Erythroblast (primary cell): ENCODE results near the gene SLC25A36.

ENCODE experiments used
- GATA1 ChIP-seq: IDR thresholded peaks from 2 replicates; pipeline ENCODE4 v1.6.1; 2011; ENCODE audit warnings: low read depth, mild to moderate bottlenecking, control low read depth, low read length, moderate library complexity
- POLR2A ChIP-seq: IDR thresholded peaks from 2 replicates; pipeline ENCODE4 v1.6.1; 2011; ENCODE audit warnings: mild to moderate bottlenecking, low read length

DNA sequence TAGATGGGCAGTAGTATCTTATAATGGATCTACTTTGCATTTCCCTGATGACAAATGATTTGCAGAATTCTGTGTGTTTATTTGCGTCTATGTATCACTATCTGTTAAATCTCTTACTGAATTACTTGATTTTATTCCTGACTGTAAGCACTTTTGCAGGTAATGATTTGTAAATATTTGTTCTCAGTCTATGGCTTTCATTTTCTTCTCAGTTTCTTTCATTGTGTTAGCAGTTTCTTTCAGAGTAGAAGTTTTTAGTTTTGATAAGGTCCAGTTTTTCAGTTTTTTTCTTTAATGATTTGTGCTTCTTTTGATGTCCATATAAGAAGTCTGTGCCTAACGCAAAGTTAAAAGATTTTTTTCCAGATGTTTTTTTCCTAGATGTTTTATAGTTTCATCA, 12.9 kb downstream of the SLC25A36 start:
- no peak for TF ChIP-seq POLR2A
- TF ChIP-seq GATA1: no peak
